Measurements from ENCODE around the gene SMYD3.

SMYD3 gene

GRCh38 chr1:246413430-246413829 lies 93.6 kb downstream of the SMYD3 start:
- no peak for DNase-seq

- no peak for DNase-seq
Measured at GRCh38 chr1:246404078-246404477, 103.0 kb downstream of the SMYD3 start.

GRCh38 chr1:246398126-246398813 lies 108.8 kb downstream of the SMYD3 start:
- DNase-seq: no peak

- DNase-seq: no peak
Measured at GRCh38 chr1:246397046-246397445, 110.0 kb downstream of the SMYD3 start.

- DNase-seq: no peak
Measured at GRCh38 chr1:246396322-246396721, 110.8 kb downstream of the SMYD3 start.

- DNase-seq: no peak
Measured at GRCh38 chr1:246394121-246394520, 113.0 kb downstream of the SMYD3 start.

GRCh38 chr1:246390855-246391254 lies 116.2 kb downstream of the SMYD3 start:
- DNase-seq: no peak

GRCh38 chr1:246384616-246385015 lies 122.5 kb downstream of the SMYD3 start:
- no peak for DNase-seq

- no peak for DNase-seq
Measured at GRCh38 chr1:246383791-246384190, 123.3 kb downstream of the SMYD3 start.

- no peak for DNase-seq
Measured at GRCh38 chr1:246383239-246383589, 123.9 kb downstream of the SMYD3 start.

GRCh38 chr1:246382589-246383238 lies 124.4 kb downstream of the SMYD3 start:
- no peak for DNase-seq

- no peak for DNase-seq
Measured at GRCh38 chr1:246381452-246381851, 125.6 kb downstream of the SMYD3 start.

- DNase-seq: no peak
Measured at GRCh38 chr1:246377625-246378153, 129.4 kb downstream of the SMYD3 start.

GRCh38 chr1:246373828-246374569 lies 133.1 kb downstream of the SMYD3 start:
- no peak for DNase-seq

GRCh38 chr1:246372559-246372958 lies 134.5 kb downstream of the SMYD3 start:
- DNase-seq: no peak

GRCh38 chr1:246367041-246367440 lies 140.0 kb downstream of the SMYD3 start:
- DNase-seq: no peak

GRCh38 chr1:246365708-246366107 lies 141.4 kb downstream of the SMYD3 start:
- DNase-seq: no peak

GRCh38 chr1:246364415-246364941 lies 142.6 kb downstream of the SMYD3 start:
- no peak for DNase-seq

- DNase-seq: peak; percentile 96
Measured at GRCh38 chr1:246357014-246357598, 150.0 kb downstream of the SMYD3 start.

- peak; percentile 84 for DNase-seq
Measured at GRCh38 chr1:246355411-246356230, 151.5 kb downstream of the SMYD3 start.

- no peak for DNase-seq
Measured at GRCh38 chr1:246351721-246352120, 155.4 kb downstream of the SMYD3 start.

- no peak for DNase-seq
Measured at GRCh38 chr1:246350745-246351144, 156.3 kb downstream of the SMYD3 start.

All from islet precursor cell (in vitro differentiated cells).